ENCODE data around the gene KEAP1.
A peak's percentile ranks its signal among the peaks of the same experiment; 100 is the strongest.
"Not testable (repeated sequence)": the region's sequence is repeated elsewhere in the genome, so short reads cannot be mapped to it uniquely, and the experiment has no call there.

Gene KEAP1

DNA sequence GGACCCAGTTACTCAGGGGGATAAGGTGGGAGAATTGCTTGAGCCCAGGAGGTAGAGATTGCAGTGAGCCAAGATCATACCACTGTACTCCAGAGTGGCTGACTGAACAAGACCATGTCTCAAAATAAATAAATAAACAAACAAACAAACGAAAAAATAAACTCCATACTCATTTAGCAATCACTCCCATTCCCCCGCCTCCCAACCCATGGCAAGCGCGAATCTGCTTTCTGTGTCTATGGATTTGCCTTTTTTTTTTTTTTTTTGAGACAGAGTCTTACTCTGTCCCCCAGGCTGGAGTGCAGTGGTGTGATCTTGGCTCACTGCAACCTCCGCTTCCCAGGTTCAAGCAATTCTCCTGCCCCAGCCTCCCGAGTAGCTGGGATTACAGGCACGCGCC is 23.7 kb upstream of the KEAP1 start:
- not testable (repeated sequence) for DNase-seq

DNA sequence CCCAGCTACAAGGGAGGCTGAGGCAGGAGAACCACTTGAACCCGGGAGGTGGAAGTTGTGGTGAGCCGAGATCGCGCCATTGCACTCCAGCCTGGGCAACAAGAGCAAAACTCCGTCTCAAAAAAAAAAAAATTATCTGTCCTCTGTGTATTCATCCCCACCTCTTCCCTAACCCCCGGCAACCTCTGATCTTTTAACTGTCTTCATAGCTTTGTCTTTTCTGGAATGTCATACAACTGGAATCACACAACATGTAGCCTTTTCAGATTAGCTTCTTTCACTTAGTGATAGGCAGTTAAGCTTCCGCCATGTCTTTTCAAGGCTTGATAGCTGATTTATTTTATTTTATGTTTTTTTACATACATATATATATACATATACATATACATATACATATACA is 22.5 kb upstream of the KEAP1 start:
- in situ Hi-C loops (cut with MboI; ENCODE audit: low pct_unique_long_range_greater_than_20kb, low sequenced_read_pairs): no loop called here
- no peak for DNase-seq

More for the DNA sequence above, 23.7 kb upstream of the KEAP1 start:
- in situ Hi-C loops (cut with MboI; ENCODE audit: low pct_unique_long_range_greater_than_20kb, low sequenced_read_pairs): not testable (repeated sequence)

DNA sequence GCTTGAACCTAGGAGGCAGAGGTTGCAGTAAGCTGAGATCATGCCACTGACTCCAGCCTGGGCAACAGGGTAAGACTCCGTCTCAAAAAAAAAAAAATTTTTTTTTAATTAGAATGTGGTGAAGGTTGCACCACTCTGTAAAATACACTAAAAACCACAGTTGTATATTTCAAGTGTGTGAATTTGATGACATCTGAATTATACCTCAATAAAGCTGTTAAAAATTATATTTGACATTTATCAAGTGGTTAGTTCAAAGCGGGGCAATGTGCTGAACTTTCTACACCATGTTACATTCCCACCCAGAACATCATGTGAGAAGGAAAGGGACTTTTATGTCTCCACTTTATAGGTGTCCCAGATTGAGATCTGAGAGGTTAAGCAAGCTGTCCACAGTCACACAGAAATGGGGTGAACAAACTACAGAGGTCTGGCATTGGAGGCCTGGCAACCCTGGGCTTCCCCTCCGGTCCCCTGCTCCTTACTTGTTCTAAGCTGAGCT is 20.0 kb upstream of the KEAP1 start:
- in situ Hi-C loops (cut with MboI; ENCODE audit: low pct_unique_long_range_greater_than_20kb, low sequenced_read_pairs): no loop called here

DNA sequence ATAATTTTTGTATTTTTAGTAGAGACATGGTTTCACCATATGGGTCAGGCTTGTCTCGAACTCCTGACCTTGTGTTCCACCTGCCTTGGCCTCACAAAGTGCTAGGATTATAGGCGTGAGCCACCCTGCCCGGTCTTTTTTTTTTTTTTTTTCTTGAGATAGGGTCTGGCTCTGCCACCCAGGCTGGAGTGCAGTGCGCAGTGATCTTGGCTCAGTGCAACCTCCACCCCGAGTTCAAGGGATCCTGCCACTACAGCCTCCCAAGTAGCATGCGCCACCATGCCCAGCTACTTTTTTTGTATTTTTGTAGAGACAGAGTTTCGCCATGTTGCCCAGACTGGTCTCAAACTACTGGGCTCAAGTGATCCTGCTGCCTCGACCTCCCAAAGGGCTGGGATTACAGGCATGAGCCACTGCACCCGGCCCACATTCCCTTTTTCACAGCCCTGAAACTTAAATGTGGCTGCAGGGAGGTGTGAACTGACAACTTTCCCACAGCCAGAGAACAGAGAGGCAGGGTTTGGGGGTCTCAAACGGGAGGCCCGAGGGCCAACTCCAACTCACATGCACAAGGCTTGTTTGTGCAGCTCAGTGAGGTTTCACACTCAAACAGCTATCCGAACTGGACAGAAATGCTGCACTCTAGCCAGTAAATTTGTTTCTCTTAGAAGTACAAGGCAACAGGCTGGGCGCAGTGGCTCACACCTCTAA is 18.5 kb upstream of the KEAP1 start:
- no peak for DNase-seq
- in situ Hi-C loops (cut with MboI; ENCODE audit: low pct_unique_long_range_greater_than_20kb, low sequenced_read_pairs): no loop called here

More for the DNA sequence above, 20.0 kb upstream of the KEAP1 start:
- DNase-seq: no peak

DNA sequence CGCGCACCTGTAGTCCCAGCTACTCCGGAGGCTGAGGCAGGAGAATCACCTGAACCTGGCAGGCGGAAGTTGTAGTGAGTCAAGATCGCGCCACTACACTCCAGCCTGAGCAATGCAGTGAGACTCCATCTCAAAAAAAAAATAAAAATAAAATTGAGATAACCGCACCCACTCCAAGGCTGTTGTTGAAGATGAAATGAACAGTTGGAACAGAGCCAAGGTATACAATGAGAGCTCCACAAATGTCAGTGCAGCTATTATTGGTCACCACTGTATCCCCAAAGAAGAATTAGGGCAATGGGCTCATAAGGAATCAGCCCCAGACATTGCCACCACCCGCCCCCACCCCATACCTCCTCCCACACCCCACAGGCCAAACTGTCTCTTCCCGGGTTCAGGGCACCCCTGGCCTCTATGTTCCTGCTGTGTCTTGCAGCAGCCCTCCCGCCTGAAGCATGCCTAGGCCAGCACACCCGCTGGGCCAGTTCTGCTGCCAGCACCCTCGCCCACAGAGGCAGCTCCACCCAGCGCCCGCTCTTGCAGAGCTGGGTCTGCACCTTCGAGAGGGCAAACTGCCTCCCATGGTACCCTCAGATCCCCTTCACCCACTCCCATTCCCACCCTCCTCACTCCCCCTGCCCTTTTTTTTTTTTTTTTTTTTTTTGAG is 17.6 kb upstream of the KEAP1 start:
- in situ Hi-C loops (cut with MboI; ENCODE audit: low pct_unique_long_range_greater_than_20kb, low sequenced_read_pairs): no loop called here
- no peak for DNase-seq

DNA sequence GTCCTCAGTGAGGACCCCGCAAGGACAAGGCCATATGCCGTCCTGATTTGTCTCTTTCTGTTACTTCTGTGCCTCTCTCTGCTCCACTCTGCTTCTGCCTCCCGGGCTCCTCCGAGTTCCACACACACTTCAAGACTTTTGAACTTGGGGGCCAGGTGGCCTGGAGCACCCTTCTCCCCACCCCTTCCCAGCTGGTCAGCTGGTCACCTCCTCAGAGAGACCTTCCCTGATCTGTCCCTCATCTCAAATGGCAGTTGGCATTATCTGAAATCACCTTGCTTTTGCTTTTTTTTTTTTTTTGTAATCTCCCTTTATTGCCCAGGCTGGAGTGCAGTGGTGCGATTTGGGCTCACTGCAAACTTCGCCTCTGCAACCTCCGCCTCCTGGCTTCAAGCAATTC is 16.3 kb upstream of the KEAP1 start:
- no peak for DNase-seq
- in situ Hi-C loops (cut with MboI; ENCODE audit: low pct_unique_long_range_greater_than_20kb, low sequenced_read_pairs): no loop called here

DNA sequence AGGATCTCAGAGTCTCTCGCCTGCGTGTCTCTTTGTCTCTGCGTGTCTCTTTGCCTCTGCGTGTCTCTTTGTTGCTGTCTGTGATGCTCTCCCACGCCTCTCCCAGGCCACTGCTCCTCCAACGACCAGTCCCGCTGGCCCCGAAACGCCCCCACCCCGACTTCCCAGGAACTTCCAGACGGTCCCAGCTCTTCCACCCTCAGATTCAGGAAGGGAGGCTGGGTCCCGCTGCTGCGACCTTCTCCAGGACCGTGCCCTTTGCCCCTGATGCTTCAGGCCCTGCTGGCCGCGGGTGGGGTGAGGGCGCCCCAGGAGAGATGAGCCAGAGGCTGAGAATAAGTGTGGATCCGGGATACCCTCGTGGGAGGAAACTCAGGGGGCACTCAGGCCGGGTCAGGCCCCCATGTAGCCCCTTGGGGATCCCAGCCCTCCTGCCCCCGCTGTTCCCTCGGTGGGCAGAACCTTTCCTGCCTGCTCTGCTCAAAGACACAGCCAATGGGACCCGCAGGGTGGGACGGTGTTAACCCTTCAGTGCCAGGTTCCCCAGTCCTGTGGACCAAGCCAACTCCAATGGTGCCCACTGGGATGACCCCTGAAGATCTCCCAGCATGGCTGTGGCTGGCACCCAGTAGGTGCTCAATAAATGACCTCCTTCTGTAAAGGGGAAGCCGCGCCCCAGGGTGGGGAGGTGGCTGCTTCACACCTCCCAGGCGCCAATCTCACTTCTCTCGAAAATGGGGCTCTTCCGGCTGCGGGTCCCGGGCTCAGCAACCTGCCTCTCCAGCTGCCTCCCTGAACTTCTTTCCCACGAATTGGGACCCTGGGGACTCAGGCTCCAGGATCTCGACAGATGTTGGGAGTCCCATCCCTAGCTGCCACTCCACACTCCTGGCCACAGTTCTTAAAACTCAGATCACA is 15.5 kb upstream of the KEAP1 start:
- in situ Hi-C loops (cut with MboI; ENCODE audit: low pct_unique_long_range_greater_than_20kb, low sequenced_read_pairs): no loop called here

DNA sequence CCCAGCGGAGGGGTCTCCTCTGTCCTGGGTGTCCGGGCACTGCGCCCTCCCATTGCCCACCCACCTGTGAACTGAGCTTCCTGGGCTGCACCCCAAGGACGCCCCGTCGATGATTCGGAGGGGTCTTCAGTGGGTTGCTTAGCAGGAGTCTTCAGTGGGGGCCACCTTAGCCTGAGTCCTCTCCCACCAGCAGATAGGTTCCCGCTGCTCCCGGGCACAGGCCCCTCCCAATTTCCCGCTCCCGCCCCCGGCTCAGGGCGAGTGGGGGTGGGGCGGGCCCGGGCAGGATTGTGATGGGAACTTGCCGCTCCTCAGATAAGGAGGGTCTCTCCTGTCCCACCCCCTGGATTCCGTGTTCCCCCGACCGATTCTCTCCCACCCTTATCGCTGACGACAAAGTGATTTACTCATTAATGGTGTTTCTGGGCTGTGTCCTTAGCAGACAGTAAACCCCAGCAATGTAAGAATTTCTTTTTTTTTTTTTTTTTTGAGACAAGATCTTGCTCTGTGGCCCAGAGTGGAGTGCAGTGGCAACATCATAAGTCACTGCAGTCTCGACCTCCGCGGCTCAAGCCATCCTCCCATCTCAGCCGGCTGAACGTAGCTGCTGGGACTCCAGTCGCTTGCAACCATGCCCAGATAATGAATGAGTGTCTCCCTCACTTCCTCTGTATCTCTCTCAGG is 14.7 kb upstream of the KEAP1 start:
- in situ Hi-C loops (cut with MboI; ENCODE audit: low pct_unique_long_range_greater_than_20kb, low sequenced_read_pairs): no loop called here
- peak; percentile 45 for DNase-seq

More for the DNA sequence above, 15.5 kb upstream of the KEAP1 start:
- no peak for DNase-seq

DNA sequence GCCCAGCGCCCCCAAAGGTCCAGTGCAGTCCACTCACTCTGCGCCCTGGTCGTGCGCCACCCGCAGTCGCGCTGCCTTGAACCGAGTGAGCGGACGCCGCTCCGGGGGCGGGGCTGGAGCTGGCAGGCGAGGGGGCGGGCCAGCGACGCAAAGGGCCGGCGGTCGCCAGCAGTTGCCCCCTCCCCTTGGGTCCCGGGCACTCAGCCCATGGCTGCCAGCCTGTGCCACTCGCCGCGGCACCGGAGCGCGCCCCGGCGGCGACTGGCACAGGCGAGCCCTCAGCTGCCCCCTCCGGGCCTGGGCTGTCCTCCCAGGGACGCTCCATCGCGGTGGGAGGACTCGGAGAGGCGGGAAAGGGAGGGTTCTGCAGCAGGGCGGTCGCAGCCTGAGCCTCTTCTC is 14.2 kb upstream of the KEAP1 start, which contains the start of gene S1PR5:
Gene S1PR5 (minus strand): TSS at position 87 of the 399 bp plus-strand sequence. CDS start 2,436 bp downstream, outside the sequence.
- no peak for DNase-seq
- in situ Hi-C loops (cut with MboI; ENCODE audit: low pct_unique_long_range_greater_than_20kb, low sequenced_read_pairs): no loop called here

DNA sequence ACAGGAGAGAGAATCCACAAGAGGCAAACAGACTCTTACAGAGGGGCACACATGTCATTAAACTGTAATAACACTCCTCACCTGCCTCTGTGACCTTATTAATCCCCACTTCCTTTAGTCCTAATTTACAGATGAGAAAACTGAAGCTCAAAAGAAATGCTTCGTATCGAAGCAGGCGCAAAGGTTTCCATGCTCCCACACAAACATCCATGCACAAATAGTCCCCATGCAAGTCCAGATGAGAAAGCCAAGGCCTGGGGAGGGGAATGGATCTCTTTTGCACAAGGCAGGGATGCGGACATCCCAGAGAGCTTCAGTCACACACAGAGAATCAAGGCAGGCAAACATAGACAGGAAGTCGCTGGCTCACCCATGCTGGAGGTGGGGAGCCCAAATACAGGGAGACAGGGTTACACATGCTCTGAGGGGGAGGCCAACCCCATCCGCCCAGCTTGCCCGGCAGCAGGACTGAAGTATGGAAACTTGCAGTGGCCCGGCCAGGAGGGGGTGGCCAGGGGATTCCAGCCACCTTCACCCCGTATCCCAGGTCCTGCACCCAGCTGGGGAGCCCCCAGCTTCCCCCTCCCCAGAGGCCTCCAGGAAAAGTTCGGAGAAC is 13.6 kb upstream of the KEAP1 start:
- no peak for DNase-seq
- in situ Hi-C loops (cut with MboI; ENCODE audit: low pct_unique_long_range_greater_than_20kb, low sequenced_read_pairs): no loop called here

DNA sequence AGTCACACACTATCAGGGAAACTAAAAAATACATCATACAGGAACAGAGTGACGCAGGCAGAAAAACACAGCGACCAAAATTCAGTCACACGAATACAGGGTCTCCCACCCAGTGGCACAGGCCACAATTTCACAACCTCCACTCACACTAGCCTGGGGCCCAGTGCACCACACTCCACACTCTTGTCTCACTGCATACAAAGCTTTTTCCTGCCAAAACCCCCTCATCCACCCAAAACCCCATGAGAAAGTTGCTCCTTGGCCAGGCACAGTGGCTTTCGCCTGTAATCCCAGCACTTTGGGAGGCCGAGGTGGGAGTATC is 12.9 kb upstream of the KEAP1 start:
- in situ Hi-C loops (cut with MboI; ENCODE audit: low pct_unique_long_range_greater_than_20kb, low sequenced_read_pairs): no loop called here
- DNase-seq: no peak

DNA sequence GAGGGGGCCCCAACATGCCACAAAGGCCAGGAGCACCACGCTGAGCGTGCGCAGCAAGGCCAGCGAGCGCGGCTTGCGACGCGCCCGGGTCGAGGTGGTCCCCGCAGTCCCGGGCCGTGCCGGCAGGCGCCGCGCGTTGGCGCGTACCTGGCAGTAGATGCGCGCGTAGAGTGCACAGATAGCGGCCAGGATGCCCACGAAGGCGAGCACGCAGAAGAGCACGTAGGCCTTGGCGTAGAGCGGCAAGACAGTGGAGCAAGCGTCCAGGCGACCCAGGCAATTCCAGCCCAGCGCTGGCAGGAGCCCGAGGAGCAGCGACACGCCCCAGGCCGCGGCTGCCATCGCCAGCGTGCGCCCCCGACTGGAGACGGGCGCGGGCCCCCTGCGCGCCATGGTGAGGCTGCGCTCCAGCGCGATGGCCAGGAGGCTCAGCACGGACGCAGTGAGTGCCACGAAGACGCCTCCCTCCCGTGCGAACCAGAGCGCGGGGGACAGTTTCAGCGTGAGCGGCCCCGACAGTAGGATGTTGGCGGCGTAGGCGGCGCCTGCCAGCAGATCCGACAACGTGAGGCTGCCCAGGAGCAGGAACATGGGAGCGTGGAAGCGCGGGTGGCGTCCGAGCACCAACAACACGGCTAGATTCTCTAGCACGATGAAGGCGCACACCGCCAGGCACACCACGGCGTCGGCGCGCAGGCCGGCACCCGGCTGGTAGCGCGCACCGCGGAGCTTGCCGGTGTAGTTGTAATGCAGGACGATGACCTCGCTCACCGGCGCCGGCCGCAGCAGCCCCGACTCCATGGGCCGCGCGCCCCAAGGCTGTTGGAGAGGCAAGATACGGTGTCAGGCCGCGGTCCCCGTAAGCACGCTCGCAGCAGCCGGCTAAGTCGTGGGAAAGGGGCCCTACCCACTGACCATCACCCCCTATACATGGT is 11.3 kb upstream of the KEAP1 start:
- in situ Hi-C loops (cut with MboI; ENCODE audit: low pct_unique_long_range_greater_than_20kb, low sequenced_read_pairs): no loop called here
- no peak for DNase-seq

DNA sequence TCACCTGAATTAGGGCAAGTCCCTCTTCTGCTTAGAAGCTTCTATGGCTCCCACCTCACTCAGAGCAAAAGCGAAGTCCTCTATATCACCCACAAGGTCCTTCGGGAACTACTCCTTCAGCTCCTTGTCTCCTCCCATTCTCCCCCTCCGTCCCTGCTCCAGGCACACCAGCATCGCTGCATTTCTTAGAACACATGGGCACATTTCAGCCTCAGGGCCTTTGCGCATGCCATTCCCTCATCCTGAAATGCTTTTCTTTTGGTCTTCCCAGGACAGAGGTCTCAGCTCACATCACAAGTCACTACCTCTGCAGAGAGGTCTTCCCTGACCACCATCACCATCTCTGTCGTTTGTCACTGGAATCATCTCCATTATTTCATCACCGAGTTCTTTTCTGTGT is 10.1 kb upstream of the KEAP1 start:
- in situ Hi-C loops (cut with MboI; ENCODE audit: low pct_unique_long_range_greater_than_20kb, low sequenced_read_pairs): no loop called here
- no peak for DNase-seq

DNA sequence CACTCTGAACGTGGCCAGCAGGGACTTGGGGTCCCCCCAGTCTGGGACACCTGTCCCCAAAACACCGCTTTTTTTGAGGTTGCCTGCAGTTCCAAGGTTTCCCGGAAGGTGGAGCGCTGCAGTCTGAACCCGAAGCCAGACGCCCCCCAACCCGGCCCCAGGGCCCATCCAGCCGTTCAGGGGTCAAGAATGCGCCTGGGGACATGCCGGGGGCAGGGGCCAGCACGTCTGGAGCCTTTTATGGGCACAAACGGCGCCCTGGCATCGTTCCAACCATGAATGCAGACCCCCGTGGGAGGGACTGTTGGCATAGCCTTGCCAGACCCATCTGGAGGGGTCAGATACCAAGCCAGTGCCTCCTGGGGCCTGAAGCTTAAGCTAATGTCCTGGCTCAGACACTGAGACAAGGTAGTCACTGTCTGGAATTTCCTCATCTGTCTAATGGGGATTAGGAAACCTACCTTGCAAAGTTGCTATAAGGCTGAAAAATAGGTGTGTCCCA is 7.2 kb upstream of the KEAP1 start:
- in situ Hi-C loops (cut with MboI; ENCODE audit: low pct_unique_long_range_greater_than_20kb, low sequenced_read_pairs): no loop called here
- DNase-seq: peak; percentile 49

DNA sequence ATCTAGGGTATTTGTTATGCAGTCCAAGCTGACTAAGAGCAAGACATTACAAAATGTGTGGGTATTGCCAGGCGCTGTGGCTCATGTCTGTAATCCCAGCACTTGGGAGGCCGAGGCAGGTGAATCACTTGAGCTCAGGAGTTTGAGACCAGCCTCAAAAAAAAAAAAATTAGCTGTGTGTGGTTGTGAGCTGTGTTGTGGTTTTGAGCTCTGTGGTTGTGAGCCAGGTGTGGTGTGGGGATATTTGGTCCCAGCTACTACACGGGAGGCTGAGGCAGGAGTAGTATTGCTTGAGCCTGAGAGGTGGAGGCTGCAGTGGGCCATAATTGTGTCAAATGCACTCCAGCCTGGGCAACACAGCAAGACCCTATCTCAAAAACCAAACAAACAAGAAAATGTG is 5.6 kb upstream of the KEAP1 start:
- DNase-seq: no peak
- in situ Hi-C loops (cut with MboI; ENCODE audit: low pct_unique_long_range_greater_than_20kb, low sequenced_read_pairs): no loop called here

DNA sequence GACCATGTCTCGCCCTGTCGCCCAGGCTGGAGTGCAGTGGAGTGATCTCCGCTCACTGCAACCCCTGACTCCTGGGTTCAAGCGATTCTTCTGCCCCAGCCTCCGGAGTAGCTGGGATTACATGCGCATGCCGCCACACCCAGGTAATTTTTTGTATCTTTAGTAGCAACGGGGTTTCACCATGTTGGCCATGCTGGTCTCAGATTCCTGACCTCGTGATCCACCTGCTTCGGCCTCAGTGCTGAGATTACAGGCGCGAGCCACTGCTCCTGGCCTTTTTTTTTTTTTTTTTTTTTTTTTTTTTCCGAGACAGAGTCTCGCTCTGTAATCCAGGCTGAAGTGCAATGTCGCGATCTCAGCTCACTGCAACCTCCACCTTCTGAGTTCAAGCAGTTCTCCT is 4.9 kb upstream of the KEAP1 start:
- in situ Hi-C loops (cut with MboI; ENCODE audit: low pct_unique_long_range_greater_than_20kb, low sequenced_read_pairs): no loop called here
- DNase-seq: no peak

DNA sequence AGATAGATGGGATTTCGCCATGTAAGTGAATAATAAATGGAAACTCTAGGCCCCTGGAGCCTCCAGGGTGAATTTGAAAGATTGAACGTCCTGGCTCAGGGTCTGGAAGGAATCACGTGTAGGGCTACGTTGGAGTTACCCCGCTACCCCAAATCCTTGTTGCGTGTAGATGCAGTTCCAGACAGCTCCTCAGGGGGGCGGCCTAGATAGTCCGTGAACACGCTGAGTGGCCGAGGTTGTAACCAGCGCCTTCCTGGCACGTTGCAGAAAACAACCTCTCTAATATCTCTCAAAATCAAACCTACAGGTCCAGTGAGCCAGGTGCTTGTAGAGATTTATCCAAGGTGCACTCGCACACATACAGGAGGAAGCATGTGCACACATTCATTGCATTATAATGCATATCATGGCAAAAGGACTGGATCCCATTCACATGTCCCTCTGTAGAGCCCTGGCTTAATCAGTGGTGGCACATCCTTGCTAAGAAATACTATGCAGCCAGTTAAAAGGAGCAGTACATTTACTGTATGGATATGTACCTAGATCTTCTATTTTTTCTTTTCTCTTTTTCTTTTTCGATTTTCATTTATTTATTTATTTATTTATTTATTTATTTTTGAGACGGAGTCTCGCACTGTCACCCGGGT is 2.5 kb upstream of the KEAP1 start:
- peak; percentile 84 for DNase-seq
- in situ Hi-C loops (cut with MboI; ENCODE audit: low pct_unique_long_range_greater_than_20kb, low sequenced_read_pairs): no loop called here

All from KBM-7 (cell line).